IgD-negative memory B cell (primary cell): ENCODE data around the gene CDX1. TPM values are rescaled to one million over a fixed set of nuclear protein-coding genes. Genes with fewer than 3 reads are reported as not detected.

Experiments
- H3K27ac Mint-ChIP-seq, 3 donors: one replicate each; pipeline ENCODE4 v1.8.0; 2020 to 2022; ENCODE audit warnings: mild to moderate bottlenecking in 3 of 3, mixed read lengths in 3 of 3, moderate library complexity in 1 of 3
- H3K27me3 Mint-ChIP-seq: one replicate; pipeline ENCODE4 v1.8.0; 2021; ENCODE audit warnings: mixed read lengths
- H3K36me3 Mint-ChIP-seq: one replicate; pipeline ENCODE4 v1.8.0; 2020; ENCODE audit warnings: mild to moderate bottlenecking, mixed read lengths
- H3K4me1 Mint-ChIP-seq, 3 donors: one replicate each; pipeline ENCODE4 v1.8.0; 2020 to 2022; ENCODE audit warnings: mixed read lengths in 3 of 3, mild to moderate bottlenecking in 1 of 3
- H3K4me3 Mint-ChIP-seq, 4 donors: one replicate each; pipeline ENCODE4 v1.8.0; 2020 to 2022; ENCODE audit warnings: mild to moderate bottlenecking in 4 of 4, mixed read lengths in 4 of 4, moderate library complexity in 3 of 4
- H3K9me3 Mint-ChIP-seq, 3 donors: one replicate each; pipeline ENCODE4 v1.8.0; 2020 to 2021; ENCODE audit warnings: mixed read lengths in 3 of 3, mild to moderate bottlenecking in 1 of 3
- polyA plus RNA-seq: library from polyadenylated mRNA; unstranded; fragments of 300-500 nt; fragmentation: Illumina TruSeq; gene quantifications from one replicate; pipeline ENCODE4 v1.2.3, GENCODE V29; 2021

The CDX1 gene
- polyA plus RNA-seq, 1 donor from 2014 or later, result not detected

- H3K27ac Mint-ChIP-seq, result no peak overlapping the region
- H3K4me1 Mint-ChIP-seq, result peaks cover 0 to 6% (median 0%) of the 10 kb centered on the region in 3 donors
- H3K27me3 Mint-ChIP-seq, result peaks cover 4% of the 10 kb centered on the region
- H3K9me3 Mint-ChIP-seq, result no peaks in the 10 kb centered on the region
- H3K4me3 Mint-ChIP-seq, result no peak overlapping the region
- peaks cover 2% of the 10 kb centered on the region for H3K36me3 Mint-ChIP-seq
These were observed 28.6 kb upstream of the CDX1 start for GRCh38 chr5:150137997-150138396.

- Mint-ChIP-seq H3K4me3 (no peak overlapping the region), H3K9me3 (no peaks in the 10 kb centered on the region), H3K27me3 (peaks cover 4% of the 10 kb centered on the region), H3K36me3 (peaks cover 2% of the 10 kb centered on the region), H3K4me1 (peaks cover 0 to 6% (median 0%) of the 10 kb centered on the region in 3 donors), H3K27ac (no peak overlapping the region)
These were observed 27.9 kb upstream of the CDX1 start for GRCh38 chr5:150138551-150139265.

GRCh38 chr5:150139334-150139733 lies 27.2 kb upstream of the CDX1 start:
- Mint-ChIP-seq H3K9me3 (no peaks in the 10 kb centered on the region), H3K27ac (no peak overlapping the region), H3K27me3 (peaks cover 4% of the 10 kb centered on the region), H3K36me3 (peaks cover 2% of the 10 kb centered on the region), H3K4me1 (peaks cover 0 to 6% (median 0%) of the 10 kb centered on the region in 3 donors), H3K4me3 (no peak overlapping the region)

GRCh38 chr5:150140830-150141229 lies 25.7 kb upstream of the CDX1 start:
- Mint-ChIP-seq H3K27ac (no peak overlapping the region), H3K4me1 (peaks cover 1 to 6% (median 2%) of the 10 kb centered on the region in 3 donors), H3K36me3 (peaks cover 5% of the 10 kb centered on the region), H3K4me3 (no peak overlapping the region), H3K27me3 (peaks cover 2% of the 10 kb centered on the region), H3K9me3 (no peaks in the 10 kb centered on the region)

- no peaks in the 10 kb centered on the region for H3K9me3 Mint-ChIP-seq
- no peaks in the 10 kb centered on the region for H3K27me3 Mint-ChIP-seq
- H3K4me1 Mint-ChIP-seq, result peaks cover 1 to 6% (median 2%) of the 10 kb centered on the region in 3 donors
- H3K27ac Mint-ChIP-seq, result peak overlapping the region in 1 of 3 donors; percentile 32
- no peak overlapping the region for H3K4me3 Mint-ChIP-seq
- H3K36me3 Mint-ChIP-seq, result peaks cover 5% of the 10 kb centered on the region
These were observed 24.9 kb upstream of the CDX1 start for GRCh38 chr5:150141544-150142184.

- Mint-ChIP-seq H3K4me1 (peaks cover 1 to 6% (median 2%) of the 10 kb centered on the region in 3 donors), H3K27me3 (no peaks in the 10 kb centered on the region), H3K4me3 (no peak overlapping the region), H3K27ac (no peak overlapping the region), H3K9me3 (no peaks in the 10 kb centered on the region), H3K36me3 (peaks cover 5% of the 10 kb centered on the region)
These were observed 24.2 kb upstream of the CDX1 start for GRCh38 chr5:150142185-150142958.

GRCh38 chr5:150142959-150143349 lies 23.6 kb upstream of the CDX1 start:
- Mint-ChIP-seq H3K9me3 (no peaks in the 10 kb centered on the region), H3K4me1 (peaks cover 1 to 6% (median 2%) of the 10 kb centered on the region in 3 donors), H3K4me3 (no peak overlapping the region), H3K27me3 (no peaks in the 10 kb centered on the region), H3K36me3 (peaks cover 4% of the 10 kb centered on the region), H3K27ac (no peak overlapping the region)

- H3K4me3 Mint-ChIP-seq, result no peak overlapping the region
These were observed 23.0 kb upstream of the CDX1 start for GRCh38 chr5:150143350-150144245.

GRCh38 chr5:150144246-150144801 lies 22.3 kb upstream of the CDX1 start:
- H3K4me3 Mint-ChIP-seq, result peak overlapping the region in 1 of 4 donors; percentile 32
- peaks cover 2% of the 10 kb centered on the region for H3K36me3 Mint-ChIP-seq
- H3K4me1 Mint-ChIP-seq, result peaks cover 1 to 6% (median 2%) of the 10 kb centered on the region in 3 donors
- H3K27ac Mint-ChIP-seq, result peak overlapping the region in 1 of 3 donors; percentile 69
- no peaks in the 10 kb centered on the region for H3K27me3 Mint-ChIP-seq
- no peaks in the 10 kb centered on the region for H3K9me3 Mint-ChIP-seq

More at GRCh38 chr5:150143350-150144245, 23.0 kb upstream of the CDX1 start:
- peak overlapping the region in 1 of 3 donors; percentile 69 for H3K27ac Mint-ChIP-seq
- no peaks in the 10 kb centered on the region for H3K27me3 Mint-ChIP-seq
- H3K9me3 Mint-ChIP-seq, result no peaks in the 10 kb centered on the region
- peaks cover 2% of the 10 kb centered on the region for H3K36me3 Mint-ChIP-seq
- peaks cover 1 to 6% (median 2%) of the 10 kb centered on the region in 3 donors for H3K4me1 Mint-ChIP-seq

- H3K9me3 Mint-ChIP-seq, result no peaks in the 10 kb centered on the region
- H3K27ac Mint-ChIP-seq, result no peak overlapping the region
- H3K36me3 Mint-ChIP-seq, result peaks cover 2% of the 10 kb centered on the region
- H3K4me1 Mint-ChIP-seq, result peaks cover 1 to 6% (median 2%) of the 10 kb centered on the region in 3 donors
- H3K27me3 Mint-ChIP-seq, result no peaks in the 10 kb centered on the region
- no peak overlapping the region for H3K4me3 Mint-ChIP-seq
These were observed 21.7 kb upstream of the CDX1 start for GRCh38 chr5:150144879-150145278.

- no peaks in the 10 kb centered on the region for H3K27me3 Mint-ChIP-seq
- H3K9me3 Mint-ChIP-seq, result no peaks in the 10 kb centered on the region
- peaks cover 1 to 4% (median 2%) of the 10 kb centered on the region in 3 donors for H3K4me1 Mint-ChIP-seq
- peaks cover 2% of the 10 kb centered on the region for H3K36me3 Mint-ChIP-seq
- H3K4me3 Mint-ChIP-seq, result no peak overlapping the region
- no peak overlapping the region for H3K27ac Mint-ChIP-seq
These were observed 20.3 kb upstream of the CDX1 start for GRCh38 chr5:150146235-150146634.

GRCh38 chr5:150146862-150147601 lies 19.5 kb upstream of the CDX1 start:
- H3K4me3 Mint-ChIP-seq, result no peak overlapping the region
- H3K27me3 Mint-ChIP-seq, result no peaks in the 10 kb centered on the region
- H3K36me3 Mint-ChIP-seq, result peaks cover 2% of the 10 kb centered on the region
- no peak overlapping the region for H3K27ac Mint-ChIP-seq
- H3K9me3 Mint-ChIP-seq, result no peaks in the 10 kb centered on the region
- H3K4me1 Mint-ChIP-seq, result peaks cover 0 to 2% (median 1%) of the 10 kb centered on the region in 3 donors

- H3K4me3 Mint-ChIP-seq, result no peak overlapping the region
- no peaks in the 10 kb centered on the region for H3K27me3 Mint-ChIP-seq
- no peaks in the 10 kb centered on the region for H3K9me3 Mint-ChIP-seq
- peaks cover 0 to 2% (median 1%) of the 10 kb centered on the region in 3 donors for H3K4me1 Mint-ChIP-seq
- peaks cover 2% of the 10 kb centered on the region for H3K36me3 Mint-ChIP-seq
- H3K27ac Mint-ChIP-seq, result no peak overlapping the region
These were observed 18.9 kb upstream of the CDX1 start for GRCh38 chr5:150147670-150148069.
